A673 (cell line): ENCODE results near the gene CYP21A2. TPM values are rescaled to one million over a fixed set of nuclear protein-coding genes. Genes with fewer than 3 reads are reported as not detected.
"Not testable (repeated sequence)": the region's sequence is repeated elsewhere in the genome, so short reads cannot be mapped to it uniquely, and the experiment has no call there.

Experiments used
- BruUV-seq: library from RNA; stranded (reverse); fragments of 400-500 nt; replicated peaks from 2 replicates; lab custom pipeline; 2021; lab: Mats Ljungman, UMichigan
- CTCF ChIA-PET: fragments of 300-600 bp; sonication (Branson Sonifier 250); formaldehyde crosslinking; loops from one replicate; lab custom pipeline; 2022; ENCODE audit warnings: antibody characterized with exemption; lab: Charles Lee
- POLR2A ChIA-PET: fragments of 300-600 bp; sonication (Branson Sonifier 250); formaldehyde crosslinking; loops from one replicate; lab custom pipeline; 2022; ENCODE audit warnings: antibody characterized with exemption; ENCODE audit not compliant: low non-redundant PET; lab: Charles Lee
- DNase-seq: peaks from one replicate; pipeline ENCODE4 v3.0.0-alpha.2; 2015; ENCODE audit warnings: low spot score
- H3K27ac ChIP-seq: fragments of 200-600 bp; sonication (generic); 2 replicates; pipeline ENCODE4 v1.5.1; 2016; ENCODE audit warnings: mixed run types, low read depth, mild to moderate bottlenecking, mixed read lengths, antibody characterized with exemption, low read length; ENCODE audit not compliant: poor library complexity, severe bottlenecking
- H3K27me3 ChIP-seq: fragments of 200-600 bp; sonication (generic); replicated peaks from 2 replicates; pipeline ENCODE4 v1.6.1; 2017; ENCODE audit warnings: mixed run types, low read depth, mild to moderate bottlenecking, mixed read lengths, antibody characterized with exemption, low read length; ENCODE audit not compliant: insufficient read depth, poor library complexity
- H3K36me3 ChIP-seq: fragments of 200-600 bp; sonication (generic); 2 replicates; pipeline ENCODE4 v1.6.1; 2016; ENCODE audit warnings: mixed run types, mild to moderate bottlenecking, mixed read lengths, antibody characterized with exemption, low read length; ENCODE audit not compliant: insufficient read depth, poor library complexity, severe bottlenecking
- H3K4me1 ChIP-seq: fragments of 200-600 bp; sonication (generic); 2 replicates; pipeline ENCODE4 v1.6.1; 2017; ENCODE audit warnings: mixed run types, mild to moderate bottlenecking, mixed read lengths, antibody characterized with exemption, low read length; ENCODE audit not compliant: insufficient read depth, poor library complexity, severe bottlenecking
- H3K4me3 ChIP-seq: fragments of 200-600 bp; sonication (generic); 2 replicates; pipeline ENCODE4 v1.5.1; 2016; ENCODE audit warnings: low read depth, mixed run types, mild to moderate bottlenecking, mixed read lengths, low read length; ENCODE audit not compliant: poor library complexity, severe bottlenecking
- H3K9me3 ChIP-seq: fragments of 200-600 bp; sonication (generic); 2 replicates; pipeline ENCODE4 v1.6.1; 2016; ENCODE audit warnings: mixed run types, low read depth, mild to moderate bottlenecking, mixed read lengths, antibody characterized with exemption, low read length; ENCODE audit not compliant: poor library complexity, severe bottlenecking
- CTCF ChIP-seq: fragments of 300-800, 200-600 bp; sonication (generic); conservative IDR thresholded peaks from 2 replicates; pipeline ENCODE4 v1.5.1; 2017; ENCODE audit warnings: low read depth, mild to moderate bottlenecking, antibody characterized with exemption, low read length, moderate library complexity, mixed read lengths
- EZH2 ChIP-seq: fragments of 200-600 bp; sonication (generic); IDR thresholded peaks from 2 replicates; pipeline ENCODE4 v1.6.1; 2017; ENCODE audit warnings: borderline replicate concordance, low read depth, mild to moderate bottlenecking, mixed read lengths, antibody characterized with exemption, low read length; ENCODE audit not compliant: poor library complexity, severe bottlenecking
- intact Hi-C: fragments of 100-400 bp; cut with micrococcal nuclease; formaldehyde crosslinking; loops from one replicate; pipeline ENCODE4 v1.10.0; 2022; ENCODE audit not compliant: unreplicated experiment
- total RNA-seq: library from RNA; stranded (reverse); gene quantifications from 2 replicates; pipeline ENCODE4 v1.2.3, GENCODE V29; 2021

The CYP21A2 gene
- total RNA-seq, 1 experiment from 2014 or later, result 0.15 TPM

DNA sequence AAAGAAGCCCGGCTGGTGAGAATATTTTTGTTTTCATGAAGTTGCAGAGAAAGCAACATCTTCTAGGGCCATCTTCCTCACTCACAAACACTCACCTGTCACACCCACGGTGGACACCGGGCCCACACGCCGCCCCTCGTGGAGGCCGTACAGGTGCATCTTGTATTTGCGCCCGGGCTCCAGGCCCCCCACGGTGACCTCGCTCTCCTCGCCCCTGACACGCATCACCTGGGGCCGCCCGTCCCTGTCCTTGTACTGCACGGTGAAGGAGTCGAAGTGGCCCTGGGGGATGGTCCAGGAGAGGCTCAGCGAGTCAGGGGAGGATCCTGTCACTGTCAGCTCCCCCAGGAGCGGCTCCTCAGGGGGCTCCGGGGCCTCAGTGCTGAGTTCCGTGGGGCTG, 17.5 kb downstream of the CYP21A2 start:
- H3K36me3 ChIP-seq, DNase-seq, H3K4me1 ChIP-seq, H3K27me3 ChIP-seq, POLR2A ChIA-PET, H3K4me3 ChIP-seq, H3K27ac ChIP-seq, intact Hi-C loops, H3K9me3 ChIP-seq, CTCF ChIA-PET, BruUV-seq: not testable (repeated sequence)

- Histone ChIP-seq H3K27me3 (no peaks in the 10 kb centered on the region), H3K4me3 (no peak overlapping the region), H3K27ac (no peak overlapping the region), H3K9me3 (no peaks in the 10 kb centered on the region), H3K4me1 (no peaks in the 10 kb centered on the region), H3K36me3 (no peaks in the 10 kb centered on the region)
- no TSS peak for BruUV-seq
- no peak for DNase-seq
- TF ChIP-seq EZH2, result no peak
- TF ChIP-seq CTCF, result no peak
- ChIA-PET POLR2A (no interaction called here), CTCF (no interaction called here)
- intact Hi-C loops, result no loop called here
These were observed 18.0 kb downstream of the CYP21A2 start for GRCh38 chr6:32056254-32056653.

DNA sequence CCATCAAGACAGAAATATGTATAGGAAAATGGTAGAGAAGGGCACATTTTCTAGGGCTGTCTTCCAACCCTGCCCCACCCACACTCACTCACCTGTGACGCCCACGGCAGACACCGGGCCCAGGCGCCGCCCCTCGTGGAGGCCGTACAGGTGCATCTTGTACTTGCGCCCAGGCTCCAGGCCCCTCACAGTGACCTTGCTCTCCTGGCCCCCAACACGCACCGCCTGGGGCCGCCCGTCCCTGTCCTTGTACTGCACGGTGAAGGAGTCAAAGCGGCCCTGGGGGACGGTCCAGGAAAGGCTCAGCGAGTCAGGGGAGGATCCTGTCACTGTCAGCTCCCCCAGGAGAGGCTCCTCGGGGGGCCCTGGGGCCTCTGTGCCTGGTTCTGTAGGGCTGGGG, 19.8 kb downstream of the CYP21A2 start:
- BruUV-seq, result no TSS peak
- Histone ChIP-seq H3K36me3 (no peaks in the 10 kb centered on the region), H3K27me3 (no peaks in the 10 kb centered on the region), H3K4me3 (no peak overlapping the region), H3K9me3 (no peaks in the 10 kb centered on the region), H3K4me1 (no peaks in the 10 kb centered on the region), H3K27ac (no peak overlapping the region)
- TF ChIP-seq EZH2 (no peak), CTCF (no peak)
- POLR2A ChIA-PET, result no interaction called here
- intact Hi-C loops, result no loop called here
- CTCF ChIA-PET, result no interaction called here
- no peak for DNase-seq

DNA sequence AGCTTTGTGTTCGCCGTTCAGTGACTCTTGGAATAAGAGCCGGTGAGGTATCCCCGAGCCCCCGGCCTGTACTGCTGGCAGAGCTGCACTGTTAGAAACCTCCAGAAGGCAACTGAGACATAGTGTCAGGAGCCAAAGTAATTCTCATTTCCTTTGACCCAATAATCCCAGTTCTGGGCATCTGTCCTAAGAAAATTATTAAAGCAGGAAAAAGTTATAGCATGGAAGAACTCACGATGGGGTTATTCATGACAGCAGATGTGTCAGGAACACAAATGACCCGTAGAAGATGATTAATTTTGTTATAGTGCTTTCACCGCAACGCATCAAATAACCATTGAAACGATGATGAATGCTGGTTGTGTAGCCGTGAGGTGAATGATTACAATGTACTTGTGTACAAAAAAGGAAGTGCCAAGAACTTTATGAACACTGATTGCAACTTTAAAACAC, 20.3 kb downstream of the CYP21A2 start:
- BruUV-seq, result no TSS peak
- Histone ChIP-seq H3K9me3 (no peaks in the 10 kb centered on the region), H3K36me3 (no peaks in the 10 kb centered on the region), H3K4me3 (no peak overlapping the region), H3K27ac (no peak overlapping the region), H3K4me1 (no peaks in the 10 kb centered on the region), H3K27me3 (no peaks in the 10 kb centered on the region)
- CTCF ChIA-PET, result no interaction called here
- no peak for TF ChIP-seq CTCF
- no peak for TF ChIP-seq EZH2
- intact Hi-C loops, result no loop called here
- DNase-seq, result no peak
- POLR2A ChIA-PET, result no interaction called here
